NCI-H1694 treated with DMSO at 0.1 percent for 48 hours (cell line): ENCODE data around the gene TMUB1.

Experiments used
- DNase-seq: peaks from one replicate; lab custom pipeline; 2025; lab: John Stamatoyannopoulos, UW

Gene TMUB1

GRCh38 chr7:151103973-151104372, 20.7 kb upstream of the TMUB1 start:
- no peak for DNase-seq

- no peak for DNase-seq
Observed at GRCh38 chr7:151102991-151103390, 19.7 kb upstream of the TMUB1 start.

GRCh38 chr7:151101621-151102396, 18.5 kb upstream of the TMUB1 start:
- DNase-seq: no peak

DNA sequence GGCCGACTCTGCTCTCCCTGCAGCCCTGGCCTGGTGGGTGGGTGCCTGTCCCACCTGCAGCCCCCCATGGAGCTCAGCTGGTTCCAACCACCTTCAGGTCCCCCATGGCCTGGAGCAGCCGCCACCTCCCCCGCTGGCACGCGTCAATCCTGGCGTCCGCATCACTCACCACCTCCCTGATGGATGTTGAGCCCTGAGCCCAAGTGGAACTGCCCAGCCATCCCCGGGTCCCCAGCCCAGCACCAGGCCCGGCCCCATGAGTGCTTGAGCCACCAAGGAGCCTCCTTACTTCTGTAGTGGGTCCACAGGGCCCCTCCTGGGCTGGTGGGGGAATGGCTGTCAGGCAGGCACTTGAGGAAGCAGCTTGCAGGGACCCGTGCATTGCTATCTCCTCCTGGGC, 17.6 kb upstream of the TMUB1 start:
- DNase-seq: no peak

GRCh38 chr7:151099486-151100211, 16.4 kb upstream of the TMUB1 start:
- DNase-seq: no peak

DNA sequence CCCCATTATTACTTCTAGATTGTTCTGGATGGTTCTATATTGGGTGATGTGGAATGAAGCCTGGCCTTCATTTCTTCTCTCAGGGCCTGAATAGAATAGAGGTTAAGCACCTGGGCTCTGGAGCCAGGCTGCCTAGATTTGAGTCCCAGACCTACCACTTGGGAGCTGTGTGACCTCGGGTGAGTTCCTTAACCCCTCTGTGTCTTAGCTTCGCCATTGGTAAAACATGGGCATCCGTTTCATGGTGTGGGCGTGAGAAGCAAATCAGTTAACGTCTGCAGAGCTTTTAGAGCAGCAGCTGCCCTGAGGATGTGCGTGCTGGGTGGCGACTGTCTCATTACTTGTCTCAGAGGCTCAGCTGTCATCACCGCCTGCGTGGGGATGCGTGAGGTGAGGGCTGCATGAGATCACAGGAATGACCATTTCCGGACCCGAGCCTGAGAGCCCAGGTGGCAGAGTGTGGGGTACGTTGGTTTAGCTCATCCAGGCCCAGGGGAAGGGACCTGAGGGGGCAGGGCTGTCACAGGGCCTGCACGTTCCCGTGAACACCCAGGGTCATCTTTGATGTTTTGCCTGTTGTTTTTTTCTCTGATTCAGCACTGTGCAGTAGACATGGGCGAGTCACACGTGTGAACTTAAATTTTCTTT, 12.7 kb upstream of the TMUB1 start:
- no peak for DNase-seq

GRCh38 chr7:151095123-151095797, 12.0 kb upstream of the TMUB1 start:
- no peak for DNase-seq

DNA sequence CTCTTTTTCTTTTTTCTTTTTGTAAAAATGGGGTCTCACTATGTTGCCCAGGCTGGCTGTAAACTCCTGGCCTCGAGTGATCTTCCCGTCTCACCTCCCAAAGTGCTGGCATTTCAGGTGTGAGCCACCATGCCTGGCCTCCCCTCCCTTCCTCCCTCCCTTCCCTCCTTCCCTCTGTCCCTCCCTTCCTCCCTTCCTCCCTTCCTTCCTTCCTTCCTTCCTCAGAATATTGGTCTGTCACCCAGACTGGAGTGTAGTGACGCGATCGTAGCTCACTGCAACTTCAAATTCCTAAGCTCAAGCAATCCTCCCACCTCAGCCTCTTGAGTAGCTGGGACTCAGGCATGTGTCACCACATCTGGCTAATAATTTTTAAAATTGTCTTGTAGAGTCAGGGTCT, 11.4 kb upstream of the TMUB1 start:
- DNase-seq: no peak

GRCh38 chr7:151093748-151094147, 10.5 kb upstream of the TMUB1 start:
- DNase-seq: no peak

DNA sequence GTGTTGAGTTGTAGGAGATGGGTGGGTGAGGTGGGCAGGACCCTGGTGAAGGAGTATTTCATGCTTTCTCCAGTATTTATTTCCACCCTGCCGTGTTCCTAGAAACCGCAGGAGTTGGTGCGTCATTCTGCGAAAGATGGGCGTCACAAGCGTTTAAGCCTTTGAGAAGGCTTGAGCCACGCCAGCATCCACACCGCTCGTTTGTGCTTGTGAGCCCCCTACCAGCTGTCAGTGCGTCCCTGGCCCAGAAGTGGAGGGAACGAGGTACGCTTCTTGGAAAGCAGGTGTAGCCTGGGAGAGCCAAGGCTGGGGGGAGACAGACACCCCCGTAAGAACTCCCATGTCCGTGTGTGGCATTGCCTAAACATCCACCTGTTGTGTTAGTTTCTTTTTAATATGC, 8.7 kb upstream of the TMUB1 start:
- DNase-seq: no peak

DNA sequence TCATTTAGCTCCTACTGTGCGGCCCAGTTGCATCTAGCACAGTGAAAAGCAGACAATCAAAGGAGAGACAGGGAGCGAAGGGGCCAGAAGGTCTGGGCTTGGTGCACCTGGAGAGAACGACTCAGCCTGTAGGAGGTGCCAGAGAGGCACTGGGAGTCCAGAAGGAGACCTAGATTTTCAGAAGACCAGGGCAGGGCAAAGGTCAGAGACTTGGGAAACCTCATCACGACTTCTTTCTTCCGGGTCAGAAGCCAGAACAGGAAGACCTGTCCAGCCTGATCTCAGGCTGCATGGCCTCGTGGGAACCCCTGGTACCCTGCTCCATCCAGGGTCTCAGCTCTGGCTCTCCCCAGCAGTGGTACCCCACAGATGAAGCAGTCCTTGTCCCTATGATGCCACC, 8.1 kb upstream of the TMUB1 start:
- DNase-seq: no peak

GRCh38 chr7:151091003-151091402, 7.7 kb upstream of the TMUB1 start:
- DNase-seq: no peak

DNA sequence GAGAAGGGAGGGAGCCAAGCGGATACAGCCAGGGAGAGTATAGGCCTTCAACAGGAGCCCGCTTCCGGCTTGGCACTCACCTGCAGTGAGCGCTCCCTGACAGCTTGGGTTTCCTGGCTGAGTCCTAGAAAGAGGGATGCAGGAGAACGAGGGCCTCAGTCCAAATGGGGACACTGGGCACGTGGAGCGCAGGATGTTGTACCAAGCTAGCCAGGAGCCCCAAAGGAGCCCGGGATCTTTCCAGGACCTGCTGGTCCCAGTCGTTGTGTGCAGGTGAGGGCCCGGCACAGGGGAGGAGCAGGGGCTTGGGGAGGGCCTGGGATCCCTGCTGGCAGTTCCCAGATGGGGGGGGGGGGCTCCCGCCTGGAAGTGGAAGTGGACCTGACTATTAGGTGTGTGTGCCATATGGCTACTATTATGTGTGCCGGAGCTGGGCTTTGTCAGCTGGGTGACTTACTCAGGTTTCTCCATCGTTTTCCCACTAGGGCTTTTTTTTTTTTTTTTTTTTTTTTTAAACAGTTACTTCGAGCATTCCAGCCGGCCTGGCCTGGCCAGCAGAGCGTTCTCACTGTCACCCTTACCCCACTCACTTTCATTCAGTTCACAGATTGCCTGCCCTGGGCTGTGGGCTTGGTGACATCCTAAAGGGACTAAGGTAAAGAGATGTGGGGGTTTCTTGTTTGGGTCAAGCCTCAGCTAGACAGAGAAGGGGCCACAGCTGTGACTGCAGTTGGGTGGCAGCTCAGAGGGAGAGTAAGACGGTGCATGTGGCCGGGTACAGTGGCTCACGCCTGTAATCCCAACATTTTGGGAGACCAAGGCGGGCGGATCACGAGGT, 6.8 kb upstream of the TMUB1 start:
- no peak for DNase-seq

GRCh38 chr7:151088856-151089699, 5.8 kb upstream of the TMUB1 start:
- no peak for DNase-seq

- no peak for DNase-seq
Observed at GRCh38 chr7:151088019-151088855, 4.9 kb upstream of the TMUB1 start.

DNA sequence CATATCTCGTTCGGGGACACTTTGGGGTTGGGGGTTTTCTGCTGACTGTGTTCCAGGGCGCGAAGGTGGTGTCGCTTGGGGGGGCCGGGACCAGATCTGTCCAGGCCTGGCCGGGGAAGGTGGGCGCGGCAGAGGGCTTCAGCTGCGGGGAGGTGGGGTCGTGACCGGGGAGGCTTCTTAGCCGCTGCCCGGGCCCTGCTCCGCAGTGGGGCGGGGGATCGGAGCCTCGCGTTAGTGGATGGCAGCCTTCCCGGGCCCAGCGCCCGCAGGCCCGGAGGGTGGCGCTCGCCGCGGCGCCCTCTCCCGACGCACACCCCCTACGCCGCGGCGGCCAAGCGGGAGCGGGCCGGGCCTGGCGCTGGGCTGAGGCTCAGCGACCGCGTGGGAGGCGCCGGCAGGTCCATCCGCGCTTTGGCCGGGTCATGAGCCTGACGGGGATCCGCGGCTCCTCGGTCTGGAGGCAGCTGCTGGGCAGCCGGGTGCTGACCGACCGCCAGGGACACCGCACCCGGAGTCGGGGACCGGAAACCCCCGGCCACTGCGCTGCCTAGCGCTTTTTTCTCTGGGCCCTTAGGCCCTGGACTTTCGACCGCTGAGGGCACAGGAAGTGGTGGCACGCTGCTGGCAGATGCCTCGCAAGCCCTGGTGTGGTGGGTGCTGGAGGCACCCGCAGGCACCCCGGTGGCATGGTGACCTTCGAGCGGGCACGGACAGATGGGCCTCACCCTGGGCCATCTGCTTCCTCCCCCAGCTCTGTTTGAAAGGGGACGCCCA, 4.1 kb upstream of the TMUB1 start:
- peak; percentile 50 for DNase-seq

DNA sequence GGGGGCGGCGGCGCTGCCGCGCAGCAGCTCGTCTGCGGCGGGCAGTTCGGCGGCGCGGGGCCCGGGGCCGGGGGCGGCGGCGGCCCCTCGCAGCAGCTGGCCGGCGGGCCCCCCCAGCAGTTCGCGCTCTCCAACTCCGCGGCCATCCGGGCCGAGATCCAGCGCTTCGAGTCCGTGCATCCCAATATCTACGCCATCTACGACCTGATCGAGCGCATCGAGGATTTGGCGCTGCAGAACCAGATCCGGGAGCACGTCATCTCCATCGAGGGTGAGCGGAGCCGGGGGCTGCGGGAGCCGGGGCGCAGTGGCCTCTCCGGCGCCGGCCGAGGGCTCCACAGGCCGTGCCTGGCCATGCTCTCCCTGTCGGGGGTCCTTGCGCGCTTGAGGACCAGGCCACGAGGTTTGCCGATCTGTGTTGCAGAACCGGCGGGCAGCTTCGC, 3.5 kb upstream of the TMUB1 start:
- no peak for DNase-seq

GRCh38 chr7:151085691-151086620, 2.7 kb upstream of the TMUB1 start, which contains the start of gene AGAP3:
TSS of gene AGAP3 (plus strand) at chr7:151086475. CDS start at chr7:151086742, 267 bp downstream.
- no peak for DNase-seq
